Fibroblast of pulmonary artery (primary cell): Measurements from ENCODE around the gene BANP.
"Not testable (repeated sequence)": the region's sequence is repeated elsewhere in the genome, so short reads cannot be mapped to it uniquely, and the experiment has no call there.

Source experiments
- DNase-seq: peaks from one replicate; pipeline ENCODE4 v3.0.0-alpha.2; 2010; ENCODE audit warnings: low read depth
- H3K4me3 ChIP-seq: replicated peaks from 2 replicates; pipeline ENCODE4 v1.5.1; 2011; ENCODE audit warnings: low read depth, mild to moderate bottlenecking, control low read depth, low read length, moderate library complexity
- CTCF ChIP-seq: IDR thresholded peaks from 2 replicates; pipeline ENCODE4 v1.5.1; 2011; ENCODE audit warnings: mild to moderate bottlenecking, control low read depth, low read length, inconsistent platforms; ENCODE audit errors: missing control alignments

The BANP gene

GRCh38 chr16:88093556-88094252 lies 142.5 kb downstream of the BANP start:
- not testable (repeated sequence) for DNase-seq, H3K4me3 ChIP-seq

- H3K4me3 ChIP-seq, DNase-seq: not testable (repeated sequence)
Observed at GRCh38 chr16:88094253-88094575, 143.0 kb downstream of the BANP start.

GRCh38 chr16:88094900-88095299 lies 143.7 kb downstream of the BANP start:
- DNase-seq, H3K4me3 ChIP-seq: not testable (repeated sequence)

GRCh38 chr16:88096659-88097058 lies 145.4 kb downstream of the BANP start:
- DNase-seq, H3K4me3 ChIP-seq: not testable (repeated sequence)

GRCh38 chr16:88098731-88099562 lies 147.7 kb downstream of the BANP start:
- not testable (repeated sequence) for H3K4me3 ChIP-seq

GRCh38 chr16:88099563-88099890 lies 148.3 kb downstream of the BANP start:
- no peak overlapping the region for H3K4me3 ChIP-seq
- TF ChIP-seq CTCF, result no peak
- DNase-seq, result no peak

More at GRCh38 chr16:88098731-88099562, 147.7 kb downstream of the BANP start:
- peak; percentile 45 for DNase-seq

GRCh38 chr16:88099956-88100355 lies 148.7 kb downstream of the BANP start:
- DNase-seq, H3K4me3 ChIP-seq: not testable (repeated sequence)

- DNase-seq, H3K4me3 ChIP-seq: not testable (repeated sequence)
Observed at GRCh38 chr16:88100801-88101622, 149.8 kb downstream of the BANP start.

- DNase-seq, H3K4me3 ChIP-seq: not testable (repeated sequence)
Observed at GRCh38 chr16:88101623-88102105, 150.4 kb downstream of the BANP start.

GRCh38 chr16:88102597-88102996 lies 151.4 kb downstream of the BANP start:
- no peak for TF ChIP-seq CTCF

GRCh38 chr16:88103011-88103410 lies 151.8 kb downstream of the BANP start:
- TF ChIP-seq CTCF, result no peak
- no peak overlapping the region for H3K4me3 ChIP-seq
- no peak for DNase-seq

More at GRCh38 chr16:88102597-88102996, 151.4 kb downstream of the BANP start:
- DNase-seq, result no peak
- no peak overlapping the region for H3K4me3 ChIP-seq
